T-helper 22 cell (primary cell): ENCODE results near the gene ZNF385D.
"Not testable (repeated sequence)": the region's sequence is repeated elsewhere in the genome, so short reads cannot be mapped to it uniquely, and the experiment has no call there.

Source experiments
- DNase-seq: peaks from one replicate; pipeline ENCODE4 v3.0.0-alpha.2; 2020; ENCODE audit warnings: low read depth

ZNF385D gene

GRCh38 chr3:21446027-21446426 lies 305.0 kb downstream of the ZNF385D start:
- DNase-seq: no peak

DNA sequence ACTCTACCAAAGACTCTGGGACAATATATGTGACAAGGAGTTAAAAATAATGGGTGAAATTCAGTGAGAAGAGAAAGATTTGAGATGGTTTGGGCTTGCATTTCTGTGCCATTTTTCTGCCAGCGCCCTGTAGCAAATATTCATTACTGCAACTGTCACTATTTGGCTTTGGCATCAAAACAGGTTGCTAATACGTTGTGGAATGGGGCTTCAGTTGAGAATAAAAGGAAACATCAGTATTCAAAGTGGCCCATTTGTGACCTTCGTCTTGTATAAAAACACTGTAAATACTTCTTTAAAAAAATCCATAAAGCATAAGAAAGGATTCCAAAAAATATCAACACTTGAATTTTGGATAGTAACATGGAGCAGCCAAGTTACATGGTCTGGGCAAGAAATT lies 309.2 kb downstream of the ZNF385D start:
- DNase-seq: no peak

DNA sequence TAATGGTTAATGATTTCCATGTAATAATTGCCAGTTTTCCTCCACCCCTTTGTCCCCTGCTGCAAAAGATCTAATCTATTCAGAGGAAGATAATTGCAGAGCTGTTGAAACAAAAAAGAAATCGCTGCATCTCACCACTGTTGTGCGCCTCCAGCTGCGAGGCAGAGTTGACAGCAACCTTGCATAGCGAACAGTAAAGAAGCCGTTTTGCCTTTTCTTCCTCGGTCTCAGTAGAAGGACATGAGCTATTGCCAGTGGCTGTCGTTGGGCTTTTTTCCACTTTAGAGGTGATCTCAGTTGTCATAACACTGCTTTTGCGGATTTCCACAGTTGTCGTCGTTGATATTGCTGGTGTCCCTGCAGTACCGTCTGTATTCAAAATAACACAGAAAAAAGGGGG lies 314.2 kb downstream of the ZNF385D start:
- no peak for DNase-seq

DNA sequence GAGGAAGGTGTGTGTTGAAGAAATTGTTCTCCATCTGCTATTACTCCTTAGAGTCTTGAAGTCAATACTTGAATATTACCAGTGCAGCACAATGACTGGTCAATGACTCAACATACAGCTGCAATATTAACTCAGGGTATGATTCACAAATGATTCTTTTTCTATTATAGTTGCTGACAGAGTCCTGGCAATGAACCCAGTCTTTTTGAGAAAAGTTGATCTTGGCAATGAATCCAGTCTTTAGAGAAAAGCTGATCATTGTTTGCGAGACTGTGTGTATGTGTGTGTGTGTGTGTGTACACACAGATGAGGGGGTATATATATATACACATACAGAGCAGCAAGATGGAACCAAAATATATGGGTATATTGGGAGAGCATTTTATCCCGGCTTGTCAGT lies 315.1 kb downstream of the ZNF385D start:
- DNase-seq: no peak

DNA sequence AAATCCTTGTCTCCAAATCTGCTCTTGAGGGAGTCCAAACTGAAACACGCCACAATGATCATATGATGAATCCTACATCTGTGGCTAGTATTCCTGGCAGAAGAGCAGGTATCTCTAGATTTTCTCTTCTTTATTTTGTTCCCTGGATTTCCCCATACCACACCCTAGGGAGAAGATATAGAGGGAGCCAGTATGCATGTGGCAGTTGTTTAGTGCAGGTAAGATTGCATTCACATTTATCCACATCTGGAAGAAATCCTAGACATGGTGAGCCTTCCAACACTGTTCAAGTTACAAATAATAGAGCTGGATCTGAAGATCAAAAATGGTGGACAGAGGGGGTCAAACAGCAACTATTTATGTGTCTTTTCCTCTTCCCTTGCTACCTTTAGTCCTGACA lies 316.7 kb downstream of the ZNF385D start:
- no peak for DNase-seq

GRCh38 chr3:21433751-21434150 lies 317.3 kb downstream of the ZNF385D start:
- no peak for DNase-seq

DNA sequence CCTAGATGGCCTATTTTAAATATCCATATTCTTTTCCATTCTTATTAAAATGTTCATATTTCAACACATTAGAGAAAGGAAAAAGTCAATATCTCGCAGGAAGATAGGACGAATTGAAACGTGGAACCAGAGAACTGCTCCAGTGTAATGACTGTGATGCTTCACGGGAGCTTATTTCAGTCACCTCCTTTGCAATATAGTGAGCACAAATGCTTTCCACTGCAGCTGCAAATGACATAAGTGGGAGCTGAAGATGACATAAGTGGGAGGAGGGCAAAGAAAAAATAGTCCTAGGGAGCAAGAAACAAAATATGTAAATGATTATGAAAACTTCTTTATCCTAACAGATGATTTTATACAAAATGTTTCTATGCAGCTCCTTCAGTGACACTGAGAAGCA lies 324.1 kb downstream of the ZNF385D start:
- DNase-seq: no peak

- no peak for DNase-seq
Measured at GRCh38 chr3:21425715-21426114, 325.3 kb downstream of the ZNF385D start.

- no peak for DNase-seq
Measured at GRCh38 chr3:21421096-21421495, 329.9 kb downstream of the ZNF385D start.

DNA sequence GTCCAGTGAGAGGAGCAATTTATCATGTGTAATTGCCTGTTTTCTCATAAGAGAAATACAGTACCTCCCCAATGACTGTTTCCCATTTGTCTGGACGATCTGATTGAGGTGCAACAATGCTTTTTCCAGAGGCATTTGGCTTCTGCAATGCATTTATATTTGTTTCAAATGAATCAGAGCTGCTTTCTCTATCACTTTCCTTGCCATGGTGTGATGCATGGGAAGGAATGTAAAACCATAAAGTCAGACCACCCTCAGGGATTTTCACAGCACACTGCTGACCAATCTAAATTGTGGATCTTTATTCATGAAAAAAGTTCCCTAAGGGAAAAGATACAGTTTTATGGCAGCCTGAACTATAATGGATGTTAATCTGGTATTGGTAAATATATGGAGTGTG lies 333.0 kb downstream of the ZNF385D start:
- no peak for DNase-seq

- no peak for DNase-seq
Measured at GRCh38 chr3:21414506-21414905, 336.5 kb downstream of the ZNF385D start.

GRCh38 chr3:21411058-21411457 lies 340.0 kb downstream of the ZNF385D start:
- DNase-seq: no peak

DNA sequence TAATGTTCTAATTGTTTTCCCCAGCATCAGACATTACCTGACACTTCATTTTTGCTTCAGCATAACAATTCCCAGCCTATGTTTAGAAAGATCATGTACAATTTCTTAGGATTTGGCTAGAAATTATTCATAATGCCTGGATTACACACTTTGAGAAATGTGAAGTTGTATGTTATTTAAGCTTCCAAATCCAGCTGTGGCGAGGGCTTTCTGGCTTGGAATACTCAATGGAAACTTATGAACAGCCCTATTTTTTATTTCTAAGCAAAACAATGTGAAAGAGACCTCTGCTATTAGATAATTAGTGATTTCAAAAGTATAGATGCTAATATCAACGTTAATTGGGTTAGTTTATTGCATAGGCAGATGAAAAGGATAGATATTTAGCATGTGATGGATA lies 341.6 kb downstream of the ZNF385D start:
- DNase-seq: no peak

GRCh38 chr3:21407743-21408142 lies 343.3 kb downstream of the ZNF385D start:
- DNase-seq: no peak

- no peak for DNase-seq
Measured at GRCh38 chr3:21405671-21406667, 345.0 kb downstream of the ZNF385D start.

DNA sequence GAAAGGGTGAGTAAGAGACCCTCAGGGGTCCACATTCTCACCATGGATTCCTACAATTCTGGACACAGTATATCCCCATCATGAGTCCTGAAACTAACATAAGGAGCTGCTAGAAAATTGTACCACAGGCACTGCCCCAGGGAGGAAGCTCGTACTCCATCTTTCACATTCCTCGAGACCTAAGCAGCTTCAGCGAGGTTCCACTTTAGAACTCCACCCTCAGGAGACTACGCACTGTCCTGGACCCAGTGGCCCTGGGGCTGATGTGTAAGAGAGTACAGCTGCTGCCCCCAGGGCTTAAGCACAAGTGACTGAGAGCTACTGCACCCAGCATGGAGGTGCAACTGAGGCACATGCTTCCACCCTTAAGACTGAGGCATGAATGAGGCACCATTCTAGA lies 352.5 kb downstream of the ZNF385D start:
- no peak for DNase-seq

DNA sequence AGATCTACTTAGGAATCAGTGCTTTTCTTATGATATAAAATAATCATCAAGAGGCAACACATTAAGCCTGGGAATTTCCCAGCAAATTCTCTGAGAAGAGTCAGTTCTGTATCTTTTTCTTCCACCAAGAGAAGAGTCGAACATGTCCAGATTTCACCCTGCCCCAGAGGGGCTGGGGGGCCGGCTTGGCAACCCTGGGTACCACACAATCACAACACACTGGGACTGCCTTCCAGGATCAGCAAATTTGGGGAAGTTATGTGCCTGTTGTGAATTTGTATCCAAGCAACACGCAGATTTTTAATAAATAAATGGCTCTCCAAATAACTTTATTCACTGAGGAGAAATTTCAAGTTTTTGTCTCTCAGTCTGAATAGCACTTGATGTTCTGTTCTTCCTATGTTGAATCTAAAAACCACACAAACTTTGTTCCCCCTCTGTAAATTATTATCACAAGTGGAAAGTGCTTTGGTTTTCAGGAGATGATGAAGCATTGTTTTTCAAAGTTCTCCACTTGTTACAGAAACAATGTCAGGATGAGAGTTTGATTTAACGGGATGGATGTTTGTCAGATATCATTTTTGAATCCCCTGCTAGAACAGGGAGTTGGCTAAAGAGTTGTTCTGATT lies 357.2 kb downstream of the ZNF385D start:
- DNase-seq: no peak

DNA sequence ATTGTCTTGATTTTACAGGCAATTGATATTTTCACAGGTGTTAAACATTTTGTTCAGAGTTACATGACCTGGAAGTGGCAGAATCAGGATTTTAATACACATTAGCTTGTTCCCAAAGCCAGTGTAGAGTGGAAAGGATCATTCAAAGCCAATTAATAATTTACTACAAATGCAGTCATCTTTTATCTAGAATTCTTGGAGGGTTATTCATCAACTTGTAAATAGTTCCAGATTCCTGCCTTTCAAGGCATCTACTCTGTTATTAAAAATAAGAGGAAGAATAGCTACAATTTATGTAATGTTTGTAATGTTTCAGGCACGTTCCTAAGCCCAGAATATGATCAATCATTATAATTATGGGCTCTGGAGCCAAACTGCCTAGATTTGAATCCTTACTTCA lies 358.5 kb downstream of the ZNF385D start:
- DNase-seq: no peak

DNA sequence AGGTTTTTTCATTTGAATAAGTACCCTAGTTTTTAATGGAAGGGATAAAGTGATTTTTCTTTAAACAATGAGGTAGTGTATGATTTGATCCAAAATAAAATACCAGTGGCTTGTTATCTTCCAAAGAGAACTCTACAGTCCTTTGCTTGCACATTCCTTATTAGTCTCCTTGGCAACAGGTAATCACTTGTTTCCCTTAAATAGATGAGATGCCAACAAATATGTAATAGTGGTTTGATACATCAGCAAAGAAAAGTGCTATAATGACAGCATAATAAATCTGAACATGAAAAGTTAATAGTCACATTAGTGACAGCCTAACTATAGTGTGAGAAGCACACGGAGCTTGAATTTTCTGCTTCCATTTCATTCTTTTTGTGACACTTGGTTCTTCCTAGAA lies 360.2 kb downstream of the ZNF385D start:
- DNase-seq: no peak

DNA sequence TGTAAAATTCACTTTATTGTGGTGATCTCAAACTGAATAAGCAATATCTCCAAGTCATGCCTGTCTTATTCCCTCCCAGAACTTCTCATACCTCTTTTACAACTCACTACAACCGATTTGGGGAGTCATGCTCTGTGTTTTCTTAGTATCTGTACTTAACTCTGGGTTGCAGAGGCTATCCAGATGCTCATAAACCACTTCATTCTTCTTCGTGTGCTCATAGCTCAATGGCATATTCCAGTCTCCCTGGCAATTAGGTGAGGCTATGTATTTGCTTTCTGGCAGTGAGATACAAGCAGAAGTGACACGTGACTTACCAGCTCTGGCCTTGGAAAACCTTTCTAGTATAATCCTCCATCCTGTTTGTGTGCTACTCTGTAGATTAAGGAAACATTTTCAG lies 360.9 kb downstream of the ZNF385D start:
- DNase-seq: no peak

DNA sequence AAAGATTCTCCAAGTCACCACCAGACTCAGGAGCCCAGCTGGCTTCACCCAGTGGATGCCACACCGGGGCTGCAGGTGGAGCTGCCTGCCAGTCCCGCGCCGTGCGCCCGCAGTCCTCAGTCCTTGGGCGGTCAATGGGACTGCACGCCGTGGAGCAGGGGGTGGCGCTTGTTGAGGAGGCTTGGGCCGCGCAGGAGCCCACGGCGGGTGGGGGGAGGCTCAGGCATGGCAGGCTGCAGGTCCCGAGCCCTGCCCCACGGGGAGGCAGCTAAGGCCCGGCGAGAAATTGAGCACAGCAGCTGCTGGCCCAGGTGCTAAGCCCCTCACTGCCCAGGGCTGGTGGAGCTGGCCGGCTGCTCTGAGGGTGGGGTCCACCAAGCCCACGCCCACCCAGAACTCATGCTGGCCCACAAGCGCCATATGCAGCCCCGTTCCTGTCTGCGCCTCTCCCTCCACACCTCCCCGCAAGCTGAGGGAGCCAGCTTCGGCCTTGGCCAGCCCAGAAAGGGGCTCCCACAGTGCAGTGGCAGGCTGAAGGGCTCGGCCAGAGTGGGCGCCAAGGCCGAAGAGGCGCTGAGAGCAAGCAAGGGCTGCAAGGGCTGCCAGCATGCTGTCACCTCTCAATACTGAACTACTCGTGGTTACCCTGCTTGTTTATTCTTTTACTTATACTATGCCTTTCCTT lies 363.7 kb downstream of the ZNF385D start:
- not testable (repeated sequence) for DNase-seq

GRCh38 chr3:21378036-21378435 lies 373.0 kb downstream of the ZNF385D start:
- DNase-seq: not testable (repeated sequence)
